HG02571 (cell line): ENCODE measurements around the gene GALNT9.
"Not testable (repeated sequence)": the region's sequence is repeated elsewhere in the genome, so short reads cannot be mapped to it uniquely, and the experiment has no call there.

ENCODE experiments used
- ATAC-seq: cut with Tn5 transposase; IDR thresholded peaks from one replicate; pipeline ENCODE4 v1.9.1; 2021; ENCODE audit warnings: mild to moderate bottlenecking, moderate library complexity; ENCODE audit not compliant: unreplicated experiment

Gene GALNT9

GRCh38 chr12:132237772-132238487 is 91.5 kb downstream of the GALNT9 start:
- no peak for ATAC-seq

- ATAC-seq: no peak
These were observed 92.2 kb downstream of the GALNT9 start for GRCh38 chr12:132236930-132237771.

GRCh38 chr12:132236129-132236929 is 93.1 kb downstream of the GALNT9 start:
- no peak for ATAC-seq

- no peak for ATAC-seq
These were observed 94.1 kb downstream of the GALNT9 start for GRCh38 chr12:132235116-132235820.

- no peak for ATAC-seq
These were observed 99.0 kb downstream of the GALNT9 start for GRCh38 chr12:132230381-132230780.

- no peak for ATAC-seq
These were observed 99.5 kb downstream of the GALNT9 start for GRCh38 chr12:132229926-132230325.

- no peak for ATAC-seq
These were observed 100.1 kb downstream of the GALNT9 start for GRCh38 chr12:132229193-132229760.

GRCh38 chr12:132228476-132229192 is 100.8 kb downstream of the GALNT9 start:
- no peak for ATAC-seq

GRCh38 chr12:132227782-132228475 is 101.5 kb downstream of the GALNT9 start:
- ATAC-seq: no peak

- ATAC-seq: no peak
These were observed 102.3 kb downstream of the GALNT9 start for GRCh38 chr12:132227118-132227517.

- no peak for ATAC-seq
These were observed 102.8 kb downstream of the GALNT9 start for GRCh38 chr12:132226604-132227003.

GRCh38 chr12:132225214-132225613 is 104.2 kb downstream of the GALNT9 start:
- ATAC-seq: no peak

GRCh38 chr12:132224484-132224883 is 104.9 kb downstream of the GALNT9 start:
- ATAC-seq: no peak

- ATAC-seq: no peak
These were observed 106.6 kb downstream of the GALNT9 start for GRCh38 chr12:132222808-132223173.

- ATAC-seq: no peak
These were observed 107.1 kb downstream of the GALNT9 start for GRCh38 chr12:132222096-132222807.

- not testable (repeated sequence) for ATAC-seq
These were observed 109.6 kb downstream of the GALNT9 start for GRCh38 chr12:132219761-132220160.

GRCh38 chr12:132219323-132219722 is 110.1 kb downstream of the GALNT9 start:
- no peak for ATAC-seq

- no peak for ATAC-seq
These were observed 110.5 kb downstream of the GALNT9 start for GRCh38 chr12:132218915-132219314.

GRCh38 chr12:132218527-132218875 is 110.9 kb downstream of the GALNT9 start:
- ATAC-seq: no peak
